IMR-90 (cell line): Measurements from ENCODE around the gene JMJD7. TPM values are rescaled to one million over a fixed set of nuclear protein-coding genes. Genes with fewer than 3 reads are reported as not detected.
A peak's percentile ranks its signal among the peaks of the same experiment; 100 is the strongest.

ENCODE experiments used
- ATAC-seq: fragments of 200-7000 bp; cut with Tn5 transposase; 2 replicates; pipeline ENCODE4 v1.9.1; 2020; ENCODE audit warnings: low read depth, mild to moderate bottlenecking, moderate library complexity
- BruUV-seq: library from RNA; stranded (reverse); fragments of 400-500 nt; replicated peaks from 2 replicates; lab custom pipeline; 2021; lab: Mats Ljungman, UMichigan
- CTCF ChIA-PET: fragments of 300-600 bp; formaldehyde crosslinking; extraction: SDS; loops from one replicate; lab custom pipeline; 2021; ENCODE audit warnings: antibody characterized with exemption; lab: Yijun Ruan, JAX
- POLR2A ChIA-PET: fragments of 300-600 bp; sonication (Branson Sonifier 250); formaldehyde crosslinking; loops from one replicate; lab custom pipeline; 2022; ENCODE audit warnings: antibody characterized with exemption; ENCODE audit not compliant: unreplicated experiment; lab: Charles Lee
- DNase-seq: peaks from one replicate; pipeline ENCODE4 v3.0.0; 2013
- H2AFZ ChIP-seq: replicated peaks from 2 replicates; pipeline ENCODE3; 2013; ENCODE audit warnings: low read length, mild to moderate bottlenecking; ENCODE audit not compliant: poor library complexity
- H2AK5ac ChIP-seq: 2 replicates; pipeline ENCODE4 v1.6.1; 2013; ENCODE audit warnings: low read depth, low read length, inconsistent platforms
- H2AK9ac ChIP-seq: replicated peaks from 2 replicates; pipeline ENCODE3; 2013; ENCODE audit warnings: mild to moderate bottlenecking, low read depth, low read length, moderate library complexity; ENCODE audit not compliant: poor library complexity
- H2BK120ac ChIP-seq: 2 replicates; pipeline ENCODE4 v1.6.1; 2013; ENCODE audit warnings: low read depth, low read length, inconsistent platforms
- H2BK15ac ChIP-seq: 3 replicates; pipeline ENCODE4 v1.6.1; 2013; ENCODE audit warnings: low read depth, low read length, inconsistent platforms
- H2BK20ac ChIP-seq: 2 replicates; pipeline ENCODE4 v1.6.1; 2013; ENCODE audit warnings: low read depth, mild to moderate bottlenecking, inconsistent platforms, low read length, moderate library complexity
- H2BK5ac ChIP-seq: 2 replicates; pipeline ENCODE4 v1.6.1; 2013; ENCODE audit warnings: mild to moderate bottlenecking, low read depth, low read length, inconsistent platforms; ENCODE audit not compliant: poor library complexity, severe bottlenecking
- H3K14ac ChIP-seq: replicated peaks from 2 replicates; pipeline ENCODE4 v1.6.1; 2013; ENCODE audit warnings: low read depth, low read length, inconsistent platforms
- H3K18ac ChIP-seq: 2 replicates; pipeline ENCODE4 v1.6.1; 2013; ENCODE audit warnings: low read depth, low read length, control low read depth
- H3K23ac ChIP-seq: 2 replicates; pipeline ENCODE4 v1.6.1; 2013; ENCODE audit warnings: low read depth, low read length, inconsistent platforms
- H3K27ac ChIP-seq: 2 replicates; pipeline ENCODE4 v1.5.1; 2013; ENCODE audit warnings: mild to moderate bottlenecking, control low read depth, low read length; ENCODE audit not compliant: insufficient read depth
- H3K27me3 ChIP-seq: 2 replicates; pipeline ENCODE4 v1.6.1; 2013; ENCODE audit warnings: low read length; ENCODE audit not compliant: control insufficient read depth, insufficient read depth
- H3K36me3 ChIP-seq: 2 replicates; pipeline ENCODE4 v1.6.1; 2013; ENCODE audit warnings: low read length, mixed read lengths; ENCODE audit not compliant: control insufficient read depth, insufficient read depth
- H3K4ac ChIP-seq: 2 replicates; pipeline ENCODE4 v1.6.1; 2013; ENCODE audit warnings: low read depth, low read length, inconsistent platforms
- H3K4me1 ChIP-seq: 2 replicates; pipeline ENCODE4 v1.6.1; 2013; ENCODE audit warnings: low read length, mixed read lengths; ENCODE audit not compliant: control insufficient read depth, insufficient read depth
- H3K4me2 ChIP-seq: 2 replicates; pipeline ENCODE4 v1.6.1; 2013; ENCODE audit warnings: low read depth, mild to moderate bottlenecking, control low read depth, low read length, moderate library complexity
- H3K4me3 ChIP-seq: 2 replicates; pipeline ENCODE4 v1.5.1; 2013; ENCODE audit warnings: low read depth, mild to moderate bottlenecking, control low read depth, low read length, moderate library complexity; ENCODE audit not compliant: insufficient read depth
- H3K56ac ChIP-seq: 2 replicates; pipeline ENCODE4 v1.6.1; 2013; ENCODE audit warnings: low read length, inconsistent platforms; ENCODE audit not compliant: insufficient read depth; ENCODE audit errors: extremely low read depth
- H3K79me1 ChIP-seq, 2 experiments: 2 replicates each; pipeline ENCODE4 v1.6.1; 2013; ENCODE audit warnings: low read length in 2 of 2, inconsistent platforms in 1 of 2, low read depth in 1 of 2
- H3K9ac ChIP-seq: 2 replicates; pipeline ENCODE4 v1.6.1; 2013; ENCODE audit warnings: low read depth, low read length, control low read depth
- H3K9me1 ChIP-seq: 2 replicates; pipeline ENCODE4 v1.6.1; 2013; ENCODE audit warnings: low read length, inconsistent platforms; ENCODE audit not compliant: insufficient read depth
- H3K9me3 ChIP-seq: 2 replicates; pipeline ENCODE4 v1.6.1; 2013; ENCODE audit warnings: low read length; ENCODE audit not compliant: control insufficient read depth, insufficient read depth
- H4K20me1 ChIP-seq: 2 replicates; pipeline ENCODE4 v1.6.1; 2013; ENCODE audit warnings: low read length, inconsistent platforms; ENCODE audit not compliant: insufficient read depth
- H4K5ac ChIP-seq: 2 replicates; pipeline ENCODE4 v1.6.1; 2013; ENCODE audit warnings: mild to moderate bottlenecking, low read depth, low read length, control low read depth
- H4K8ac ChIP-seq, 2 experiments: 2 replicates each; pipeline ENCODE4 v1.6.1; 2013; ENCODE audit warnings: low read depth in 2 of 2, low read length in 2 of 2, control low read depth in 1 of 2, inconsistent platforms in 1 of 2
- H4K91ac ChIP-seq: 2 replicates; pipeline ENCODE4 v1.6.1; 2013; ENCODE audit warnings: low read depth, low read length, inconsistent platforms; ENCODE audit not compliant: insufficient read depth
- BHLHE40 ChIP-seq: fragments of 150-350 bp; IDR thresholded peaks from 2 replicates; pipeline ENCODE4 v1.6.1; 2016; ENCODE audit warnings: mild to moderate bottlenecking, low read depth, low read length
- MAFK ChIP-seq: IDR thresholded peaks from 2 replicates; pipeline ENCODE4 v1.6.1; 2012; ENCODE audit warnings: low read depth, low read length, improper control_type of control experiment
- MXI1 ChIP-seq: IDR thresholded peaks from 2 replicates; pipeline ENCODE4 v1.6.1; 2012; ENCODE audit warnings: low read depth, mild to moderate bottlenecking, low read length, moderate library complexity, borderline replicate concordance
- POLR2A ChIP-seq: IDR thresholded peaks from 2 replicates; pipeline ENCODE4 v1.6.1; 2012; ENCODE audit warnings: mild to moderate bottlenecking, low read depth, low read length
- RAD21 ChIP-seq: IDR thresholded peaks from 2 replicates; pipeline ENCODE4 v1.6.1; 2012; ENCODE audit warnings: low read length, improper control_type of control experiment
- RCOR1 ChIP-seq: IDR thresholded peaks from 2 replicates; pipeline ENCODE4 v1.6.1; 2012; ENCODE audit warnings: mild to moderate bottlenecking, low read length, improper control_type of control experiment; ENCODE audit not compliant: insufficient replicate concordance
- SMC3 ChIP-seq: fragments of 150-350 bp; IDR thresholded peaks from 2 replicates; pipeline ENCODE4 v1.6.1; 2016; ENCODE audit warnings: low read depth, mild to moderate bottlenecking, antibody characterized with exemption, low read length, moderate library complexity
- WGBS, 2 experiments: methylation state at CpG; one replicate each; pipeline versions ENCODE4 v1.1.5 to v1.1.7; 2013; ENCODE audit warnings: missing lambda C conversion rate in 2 of 2; ENCODE audit not compliant: insufficient read length in 1 of 2; ENCODE audit errors: extremely low coverage in 2 of 2; 5-methylcytosine and 5-hydroxymethylcytosine counted together
- dilution Hi-C: fragments of 300-500 bp; cut with HindIII; formaldehyde crosslinking; loops from one replicate; pipeline ENCODE4 v1.14.3; 2018; ENCODE audit warnings: low sequenced_read_pairs; ENCODE audit not compliant: unreplicated experiment
- in situ Hi-C: fragments of 300-500 bp; cut with MboI; formaldehyde crosslinking; loops from 3 replicates; pipeline ENCODE4 v1.14.3; 2019; ENCODE audit warnings: low sequenced_read_pairs, inconsistent platforms, mixed read lengths
- intact Hi-C: fragments of 100-400 bp; cut with micrococcal nuclease; formaldehyde crosslinking; loops from 2 replicates; pipeline ENCODE4 v1.10.0; 2022
- polyA plus RNA-seq, 3 experiments: library from polyadenylated mRNA; depleted of rRNA; stranded (reverse); fragments of >200 nt; gene quantifications; 2 replicates each; pipeline ENCODE4 v1.2.3, GENCODE V29; 2012; ENCODE audit warnings: low replicate concordance in 1 of 3
- total RNA-seq: library from RNA; depleted of rRNA; stranded (reverse); fragments of >200 nt; gene quantifications from 2 replicates; pipeline ENCODE4 v1.2.3, GENCODE V29; 2012
- TF ChIP-seq, protein P1 (sequence below): conservative IDR thresholded peaks from 2 replicates; pipeline ENCODE4 v1.5.1; 2012; ENCODE audit warnings: mild to moderate bottlenecking, low read depth, low read length, improper control_type of control experiment

JMJD7 gene
- total and polyA plus RNA-seq, 2 of the 4 experiments (the other 2 are of a cell fraction) = 5.0 to 6.3 TPM

DNA sequence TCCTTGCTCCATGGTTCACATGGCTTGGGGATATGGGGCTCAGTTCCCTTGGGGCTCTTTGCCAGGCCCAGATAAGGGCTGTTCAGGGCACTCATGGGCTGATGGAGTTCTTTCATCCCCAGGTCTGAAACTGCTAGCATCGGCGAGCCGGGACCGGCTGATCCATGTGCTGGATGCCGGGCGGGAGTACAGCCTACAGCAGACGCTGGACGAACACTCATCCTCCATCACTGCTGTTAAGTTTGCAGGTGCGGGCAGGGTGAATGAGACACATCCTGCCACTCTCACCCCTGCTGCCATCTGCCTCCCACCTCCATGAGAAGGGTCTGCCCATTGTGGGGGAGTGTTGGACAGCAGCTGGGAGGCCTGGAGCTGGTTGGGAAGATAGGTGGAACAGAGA, 11.1 kb upstream of the JMJD7 start:
- Histone ChIP-seq H3K9ac (no peak overlapping the region), H2BK5ac (no peak overlapping the region), H3K18ac (no peak overlapping the region), H4K91ac (no peak overlapping the region), H3K4me3 (no peak overlapping the region), H4K8ac (no peak overlapping the region), H3K27me3 (no peaks in the 10 kb centered on the region), H3K4ac (no peak overlapping the region), H4K5ac (no peak overlapping the region), H3K36me3 (peaks cover 64% of the 10 kb centered on the region), H3K4me2 (no peak overlapping the region), H3K14ac (no peak overlapping the region), H3K27ac (no peak overlapping the region), H3K56ac (no peak overlapping the region), H2AK9ac (peak overlapping the region; percentile 40), H4K20me1 (peaks cover 3% of the 10 kb centered on the region; the same call in 1 of the 2 replicates), H3K23ac (no peak overlapping the region), H3K9me3 (no peaks in the 10 kb centered on the region), H2BK20ac (no peak overlapping the region), H2AFZ (no peak overlapping the region), H3K79me1 (peaks cover 0 to 11% of the 10 kb centered on the region in 2 experiments; a peak in 1 of 4 replicates), H2BK15ac (no peak overlapping the region), H3K9me1 (no peaks in the 10 kb centered on the region), H2BK120ac (no peak overlapping the region), H2AK5ac (no peak overlapping the region), H3K4me1 (no peaks in the 10 kb centered on the region)
- in situ Hi-C loops (no loop called here), intact Hi-C loops (loop anchor here (10.0 kb wide), 1 partner anchor 352 kb away; no protein-coding TSS in a partner anchor), dilution Hi-C loops (no loop called here)
- DNase-seq (no peak), ATAC-seq (no peak)
- no TSS peak for BruUV-seq
- ChIA-PET CTCF (no interaction called here), POLR2A (no interaction called here)
- TF ChIP-seq RCOR1 (no peak), POLR2A (no peak), RAD21 (no peak), MAFK (no peak), SMC3 (no peak), BHLHE40 (no peak), MXI1 (no peak)
- TF ChIP-seq, protein P1, sequence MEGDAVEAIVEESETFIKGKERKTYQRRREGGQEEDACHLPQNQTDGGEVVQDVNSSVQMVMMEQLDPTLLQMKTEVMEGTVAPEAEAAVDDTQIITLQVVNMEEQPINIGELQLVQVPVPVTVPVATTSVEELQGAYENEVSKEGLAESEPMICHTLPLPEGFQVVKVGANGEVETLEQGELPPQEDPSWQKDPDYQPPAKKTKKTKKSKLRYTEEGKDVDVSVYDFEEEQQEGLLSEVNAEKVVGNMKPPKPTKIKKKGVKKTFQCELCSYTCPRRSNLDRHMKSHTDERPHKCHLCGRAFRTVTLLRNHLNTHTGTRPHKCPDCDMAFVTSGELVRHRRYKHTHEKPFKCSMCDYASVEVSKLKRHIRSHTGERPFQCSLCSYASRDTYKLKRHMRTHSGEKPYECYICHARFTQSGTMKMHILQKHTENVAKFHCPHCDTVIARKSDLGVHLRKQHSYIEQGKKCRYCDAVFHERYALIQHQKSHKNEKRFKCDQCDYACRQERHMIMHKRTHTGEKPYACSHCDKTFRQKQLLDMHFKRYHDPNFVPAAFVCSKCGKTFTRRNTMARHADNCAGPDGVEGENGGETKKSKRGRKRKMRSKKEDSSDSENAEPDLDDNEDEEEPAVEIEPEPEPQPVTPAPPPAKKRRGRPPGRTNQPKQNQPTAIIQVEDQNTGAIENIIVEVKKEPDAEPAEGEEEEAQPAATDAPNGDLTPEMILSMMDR = no peak
- WGBS, 2 experiments = 96% methylated on average over 4 of the region's 9 CpGs; no CpG with 5 or more reads in 1 of the 2 experiments
